GM10847 (cell line): Measurements from ENCODE around the gene TMEM116.

Source experiments
- POLR2A ChIP-seq: IDR thresholded peaks from 2 replicates; pipeline ENCODE4 v1.6.1; 2011; ENCODE audit not compliant: insufficient read length; ENCODE audit errors: extremely low read depth

Gene TMEM116

DNA sequence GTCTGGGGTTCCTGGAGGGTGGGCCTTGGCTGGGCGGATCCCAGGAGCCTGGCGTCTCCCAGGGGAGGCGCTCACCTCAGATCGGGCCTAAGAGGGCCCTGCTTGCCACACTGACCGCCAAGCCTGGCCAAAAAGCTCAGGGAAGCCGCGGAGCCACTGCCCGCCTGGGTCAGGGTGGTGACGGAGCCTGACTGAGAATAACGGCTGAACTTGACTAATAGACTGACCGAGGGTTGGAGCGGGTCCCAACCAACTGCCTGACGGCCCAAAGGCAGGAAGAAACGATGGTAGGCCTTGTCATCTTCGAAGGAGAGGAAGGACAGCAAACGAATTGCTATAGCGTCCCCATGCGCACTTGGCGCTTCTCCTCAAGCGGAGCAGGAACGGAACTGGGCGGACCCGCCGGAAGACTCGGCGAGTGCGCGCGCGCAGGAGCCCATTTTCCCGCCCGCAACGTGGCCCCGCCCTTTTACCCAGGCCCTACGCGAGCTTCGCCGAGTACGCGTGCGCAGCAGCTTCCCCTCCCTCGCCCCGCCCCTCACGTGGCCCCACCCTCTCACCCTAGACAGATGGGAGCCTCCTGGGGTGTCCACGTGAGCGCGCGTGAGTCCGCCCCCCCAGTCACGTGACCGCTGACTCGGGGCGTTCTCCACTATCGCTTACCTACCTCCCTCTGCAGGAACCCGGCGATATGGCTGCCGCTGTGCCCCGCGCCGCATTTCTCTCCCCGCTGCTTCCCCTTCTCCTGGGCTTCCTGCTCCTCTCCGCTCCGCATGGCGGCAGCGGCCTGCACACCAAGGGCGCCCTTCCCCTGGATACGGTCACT, at the start of gene TMEM116, which contains the start of gene ERP29:
TMEM116 (minus strand) TSS at position 391 of the 826 bp plus-strand sequence. CDS start 7,895 bp downstream, outside the sequence.
ERP29 (plus strand) TSS at position 652 of the 826 bp plus-strand sequence; CDS start at position 692, 40 bp downstream.
- TF ChIP-seq POLR2A: peak; percentile 69

DNA sequence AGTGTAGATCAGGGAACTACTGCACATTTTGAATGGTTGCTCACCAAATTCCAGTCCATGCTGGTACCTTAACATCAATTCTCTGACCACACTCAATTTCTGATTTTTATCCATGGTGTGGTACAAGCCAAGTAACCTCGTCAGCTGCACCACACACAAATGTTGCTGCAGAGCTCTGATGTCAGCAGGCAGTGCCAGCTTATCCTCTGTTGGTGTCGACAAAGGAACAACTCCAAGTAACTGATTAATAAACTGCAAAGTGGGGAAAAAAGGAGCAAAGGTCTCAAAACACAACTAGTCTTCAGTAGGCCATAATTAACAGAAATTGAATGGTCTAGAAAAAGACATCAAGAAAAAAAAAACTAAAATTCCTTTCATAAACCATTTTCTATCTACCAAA, 48.2 kb upstream of the TMEM116 start:
- TF ChIP-seq POLR2A: no peak

DNA sequence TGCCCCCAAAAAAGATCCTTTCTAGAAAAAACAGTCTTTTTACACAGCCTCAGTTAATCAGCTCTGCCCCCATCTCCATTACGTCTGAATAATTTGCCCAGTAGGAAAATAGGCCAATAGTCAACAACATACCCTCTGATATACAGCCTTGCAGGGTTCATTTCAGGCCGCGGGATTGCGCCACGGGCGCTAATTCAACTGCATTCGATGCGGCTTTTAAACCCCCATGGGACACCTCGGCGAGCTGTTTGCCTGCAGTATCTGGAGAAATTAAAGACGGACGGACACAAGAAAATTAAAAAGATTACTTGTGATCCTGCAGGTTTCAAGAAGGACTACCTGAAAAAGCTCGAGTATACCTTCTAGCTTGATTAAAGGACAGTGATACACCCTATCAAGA, 36.4 kb upstream of the TMEM116 start:
- TF ChIP-seq POLR2A: no peak

DNA sequence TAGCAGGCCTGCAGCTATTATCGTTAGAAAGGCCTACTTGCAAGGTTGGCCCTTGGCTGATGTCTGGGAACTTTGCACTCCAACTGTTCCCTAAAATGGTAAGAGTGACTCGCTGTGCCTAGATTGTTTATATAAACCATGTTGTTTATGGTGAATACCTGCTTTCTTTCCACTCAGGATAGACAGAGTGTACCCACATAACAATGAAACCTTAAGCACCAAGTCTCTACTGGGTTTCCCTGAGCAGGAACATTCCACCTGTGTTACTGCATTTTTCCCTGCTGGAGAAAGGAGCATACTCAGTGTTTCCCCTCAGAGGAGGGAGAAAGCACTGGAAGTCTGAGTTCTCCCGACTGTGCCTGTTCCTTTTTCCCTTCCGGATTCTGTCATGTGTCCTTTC, 33.0 kb upstream of the TMEM116 start:
- TF ChIP-seq POLR2A: no peak

DNA sequence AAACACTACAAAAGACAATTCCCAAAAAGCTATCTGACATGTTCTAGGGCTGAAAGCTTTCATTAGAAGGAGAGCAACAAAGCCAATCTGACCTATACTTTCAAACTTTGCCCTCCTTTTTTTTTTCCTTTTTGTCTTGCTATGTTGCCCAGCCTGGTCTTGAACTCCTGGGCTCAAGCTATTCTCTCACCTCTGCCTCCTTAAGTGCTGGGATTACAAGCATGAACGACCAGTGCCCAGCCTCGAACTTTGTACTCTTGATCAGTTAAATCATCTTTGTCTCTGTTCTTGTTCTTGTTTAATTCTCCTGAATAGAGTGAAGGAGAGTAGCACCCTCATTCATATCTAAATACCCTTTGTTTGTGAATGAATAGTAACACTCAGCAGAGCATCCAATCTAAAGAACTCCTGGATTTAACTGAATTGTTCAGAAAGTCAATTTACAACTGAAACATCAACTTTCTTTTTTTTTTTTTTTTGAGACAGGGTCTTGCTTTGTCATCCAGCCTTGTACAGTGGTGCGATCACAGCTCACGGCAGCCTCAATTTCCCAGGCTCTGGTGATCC, 22.3 kb upstream of the TMEM116 start:
- no peak for TF ChIP-seq POLR2A

DNA sequence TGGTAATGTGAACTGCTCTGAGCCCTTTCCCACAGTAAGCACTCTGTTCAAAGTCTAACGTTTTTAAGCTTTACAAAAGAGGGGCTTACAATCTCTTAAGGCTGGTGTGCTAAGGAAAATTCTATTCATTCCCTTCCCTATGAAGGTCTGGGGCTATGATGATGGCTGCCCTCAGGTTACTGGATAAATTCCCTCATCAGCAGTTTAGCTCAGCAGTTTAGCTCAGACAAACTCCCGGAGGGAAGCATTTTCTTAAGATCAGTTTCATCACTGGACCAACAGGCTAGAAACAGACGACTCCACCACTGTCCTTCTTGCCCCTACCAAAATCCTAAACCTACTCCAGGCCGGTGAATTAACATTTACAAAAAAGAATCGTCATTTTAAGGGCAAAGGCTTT, 19.3 kb upstream of the TMEM116 start:
- no peak for TF ChIP-seq POLR2A

DNA sequence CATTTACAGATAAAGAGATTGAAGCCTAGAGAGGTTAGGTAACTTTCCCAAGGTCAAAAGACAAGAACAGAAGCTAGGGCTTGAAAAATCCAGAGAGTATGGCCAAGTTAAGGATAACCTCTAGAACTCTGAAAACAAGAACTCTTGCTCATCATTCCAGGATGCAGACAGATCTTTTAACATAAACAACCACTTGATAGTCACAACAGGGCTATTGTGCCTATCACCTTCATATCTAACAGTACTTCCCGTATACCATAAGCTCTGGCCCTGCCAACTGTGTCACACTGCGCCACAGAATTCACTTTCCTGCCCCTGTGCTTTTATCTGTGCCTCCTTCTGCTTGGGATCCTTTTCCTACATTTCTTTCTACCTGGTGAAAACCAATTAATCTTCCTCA, 18.5 kb upstream of the TMEM116 start:
- TF ChIP-seq POLR2A: no peak

DNA sequence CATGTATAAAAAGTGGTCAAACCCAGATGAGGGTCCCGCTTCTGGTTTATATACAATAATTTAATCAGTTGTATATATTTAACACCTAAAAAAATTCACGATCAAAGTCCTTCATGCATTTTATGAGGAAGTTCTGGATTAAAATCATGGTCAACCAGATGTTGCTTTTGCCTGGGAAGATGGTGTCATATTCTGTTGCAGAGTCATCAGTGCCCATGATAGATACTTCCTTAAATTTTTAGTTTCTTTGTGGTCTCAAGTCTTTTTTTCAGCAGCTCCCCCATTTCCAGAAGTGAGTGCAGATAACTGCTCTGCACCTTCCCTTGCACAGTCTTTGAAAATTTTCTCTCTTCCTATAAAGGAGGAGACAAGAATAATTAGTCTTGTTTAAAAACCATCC, 16.3 kb upstream of the TMEM116 start:
- TF ChIP-seq POLR2A: no peak

DNA sequence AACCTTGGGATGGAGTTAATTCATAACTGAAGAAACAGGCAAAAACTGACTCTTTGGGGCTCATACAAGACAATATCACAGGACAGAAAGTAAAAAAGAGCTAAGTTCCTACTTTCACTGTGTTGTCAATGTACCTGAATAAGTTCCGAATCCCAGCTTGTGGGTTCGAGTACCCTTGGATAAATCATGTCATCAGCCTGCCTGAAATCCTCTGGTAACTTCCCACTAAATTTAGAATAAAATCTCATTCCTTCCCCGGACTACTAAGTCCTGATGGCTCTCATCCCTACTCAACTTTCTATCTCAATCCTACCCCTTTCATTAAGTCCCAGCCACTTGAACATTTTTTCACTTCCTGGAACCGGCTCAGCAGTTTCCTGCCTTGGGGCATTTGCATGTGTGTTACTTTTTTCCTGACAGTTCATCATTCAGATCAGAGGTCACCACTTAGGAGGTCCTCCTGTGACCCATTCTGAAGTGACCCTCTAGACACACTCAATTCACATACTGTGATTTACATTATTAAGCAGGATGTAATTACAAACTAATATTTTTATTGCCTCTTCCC, 12.9 kb upstream of the TMEM116 start:
- no peak for TF ChIP-seq POLR2A

DNA sequence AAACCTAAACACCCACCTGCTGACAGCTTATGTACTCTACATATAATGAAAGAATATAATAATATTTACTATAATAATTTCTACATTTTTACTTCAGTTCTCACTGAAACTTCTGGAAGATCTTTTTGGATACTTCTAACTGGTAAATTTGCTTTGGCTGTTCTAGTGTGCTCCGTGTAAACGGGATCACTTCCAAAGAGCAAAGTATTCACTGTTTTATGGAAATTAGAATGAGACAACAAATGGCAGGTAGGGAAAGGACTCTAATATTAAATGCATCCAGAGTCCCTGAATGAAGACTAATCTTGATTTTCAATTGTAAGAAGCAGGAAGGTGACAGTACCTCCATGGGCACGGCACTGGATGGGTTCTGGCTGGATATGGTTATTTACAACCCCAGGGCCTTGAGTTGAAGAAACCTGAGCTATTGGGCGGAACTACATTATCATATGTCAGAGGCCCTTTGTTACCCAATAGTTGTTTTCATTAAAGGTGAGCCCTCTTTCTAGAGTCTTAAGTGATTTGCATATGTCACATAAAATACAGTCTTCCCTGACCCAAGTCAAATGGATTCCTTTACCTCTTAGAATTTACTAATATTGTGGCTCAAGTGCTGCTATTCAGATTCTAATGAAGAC, 10.9 kb upstream of the TMEM116 start:
- no peak for TF ChIP-seq POLR2A

DNA sequence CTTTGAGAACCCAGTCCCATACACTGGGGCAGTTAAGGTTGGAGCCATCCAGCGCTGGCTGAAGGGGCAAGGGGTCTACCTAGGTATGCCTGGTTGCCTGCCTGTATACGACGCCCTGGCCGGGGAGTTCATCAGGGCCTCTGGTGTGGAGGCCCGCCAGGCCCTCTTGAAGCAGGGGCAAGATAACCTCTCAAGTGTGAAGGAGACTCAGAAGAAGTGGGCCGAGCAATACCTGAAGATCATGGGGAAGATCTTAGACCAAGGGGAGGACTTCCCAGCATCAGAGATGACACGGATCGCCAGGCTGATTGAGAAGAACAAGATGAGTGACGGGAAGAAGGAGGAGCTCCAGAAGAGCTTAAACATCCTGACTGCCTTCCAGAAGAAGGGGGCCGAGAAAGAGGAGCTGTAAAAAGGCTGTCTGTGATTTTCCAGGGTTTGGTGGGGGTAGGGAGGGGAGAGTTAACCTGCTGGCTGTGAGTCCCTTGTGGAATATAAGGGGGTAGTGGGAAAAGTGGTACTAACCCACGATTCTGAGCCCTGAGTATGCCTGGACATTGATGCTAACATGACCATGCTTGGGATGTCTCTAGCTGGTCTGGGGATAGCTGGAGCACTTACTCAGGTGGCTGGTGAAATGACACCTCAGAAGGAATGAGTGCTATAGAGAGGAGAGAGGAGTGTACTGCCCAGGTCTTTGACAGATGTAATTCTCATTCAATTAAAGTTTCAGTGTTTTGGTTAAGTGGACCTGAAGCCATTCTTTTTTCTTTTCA, 9.5 kb upstream of the TMEM116 start:
- TF ChIP-seq POLR2A: no peak

DNA sequence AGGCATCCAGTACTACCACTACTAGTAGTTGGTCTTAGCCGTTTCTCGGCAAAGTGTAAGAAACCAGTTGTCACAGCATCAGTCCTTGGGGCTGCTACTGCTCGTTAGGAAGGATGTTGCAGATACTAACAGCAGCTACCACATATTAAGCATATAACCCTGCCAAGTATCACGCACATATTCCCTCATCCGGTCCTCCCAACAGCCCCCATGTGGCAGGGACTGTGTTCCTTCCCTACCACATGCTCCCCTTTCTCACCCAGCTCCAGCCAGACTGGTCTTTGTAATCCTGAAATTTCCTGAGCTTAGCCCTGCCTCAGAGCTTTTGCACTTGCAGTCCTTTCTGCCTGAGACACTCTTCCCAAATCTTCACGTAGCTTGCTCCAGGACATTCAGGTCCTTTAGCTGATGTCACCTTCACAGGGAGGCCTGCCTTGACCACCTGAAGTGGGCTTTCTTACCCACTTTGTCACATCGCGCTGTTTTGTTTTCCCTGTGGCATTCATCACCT, 8.0 kb upstream of the TMEM116 start:
- no peak for TF ChIP-seq POLR2A

DNA sequence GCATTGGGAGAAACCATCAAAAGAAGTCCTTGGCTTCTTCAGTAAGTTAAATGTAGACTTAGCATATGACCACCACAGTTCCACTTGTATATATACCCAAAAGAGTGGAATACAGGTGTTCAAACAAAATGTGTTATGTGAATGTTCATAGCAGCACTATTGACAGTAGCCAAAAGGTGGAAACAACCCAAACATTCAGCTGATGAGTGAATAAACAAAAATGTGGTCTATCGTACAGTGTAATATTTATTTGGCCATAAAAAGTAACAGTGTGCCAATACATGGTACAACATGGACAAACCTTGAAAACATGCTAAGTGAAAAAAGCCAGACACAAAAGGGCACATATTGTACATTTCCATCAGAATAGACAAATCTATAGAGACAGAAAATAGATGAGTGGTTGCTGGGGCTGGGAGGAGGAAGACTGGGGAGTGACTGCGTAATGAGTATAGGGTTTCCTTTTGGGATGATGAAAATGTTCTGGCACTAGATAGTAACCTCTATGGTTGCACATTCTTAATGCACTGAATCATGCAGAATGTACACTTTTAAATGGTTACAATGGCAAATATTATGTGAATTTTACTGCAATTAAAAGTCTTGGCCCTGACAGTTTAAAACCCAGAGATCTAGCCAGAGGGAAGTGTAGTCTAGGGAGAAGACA, 5.7 kb upstream of the TMEM116 start:
- no peak for TF ChIP-seq POLR2A

DNA sequence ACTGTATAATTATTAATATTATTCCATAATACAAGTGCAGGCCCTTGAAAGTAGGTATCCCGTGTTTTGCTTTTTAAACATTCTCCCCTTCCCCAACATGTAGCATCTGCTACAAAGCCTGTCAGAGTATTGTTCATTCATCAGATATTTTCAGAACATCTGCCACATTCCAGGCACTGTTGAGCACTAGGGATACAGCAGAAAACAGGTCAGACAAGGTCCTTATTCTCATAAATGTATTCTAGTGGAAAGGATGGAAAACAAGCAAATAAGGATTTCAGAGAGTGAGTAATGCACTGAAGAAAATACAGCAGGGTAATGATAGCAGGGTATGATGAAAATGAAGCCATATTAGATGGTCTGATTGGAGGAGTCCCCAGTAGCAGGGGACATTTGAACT, 4.1 kb upstream of the TMEM116 start:
- no peak for TF ChIP-seq POLR2A
